Osteoblast (primary cell): ENCODE data around the gene SOX21. TPM values are rescaled to one million over a fixed set of nuclear protein-coding genes. Genes with fewer than 3 reads are reported as not detected.
A peak's percentile ranks its signal among the peaks of the same experiment; 100 is the strongest.

ENCODE experiments used
- DNase-seq: peaks from one replicate; pipeline ENCODE4 v3.0.0; 2011; ENCODE audit warnings: low spot score, mixed read lengths; ENCODE audit not compliant: insufficient read length; ENCODE audit errors: missing footprints
- H2AFZ ChIP-seq: 2 replicates; pipeline ENCODE4 v1.6.0; 2011; ENCODE audit warnings: mild to moderate bottlenecking, low read length
- H3K27ac ChIP-seq: 2 replicates; pipeline ENCODE4 v1.5.1; 2011; ENCODE audit warnings: mild to moderate bottlenecking, low read depth, low read length, moderate library complexity
- H3K27me3 ChIP-seq: 2 replicates; pipeline ENCODE4 v1.6.0; 2012; ENCODE audit warnings: mild to moderate bottlenecking, control low read depth, inconsistent platforms, low read length, moderate library complexity; ENCODE audit not compliant: insufficient read depth
- H3K36me3 ChIP-seq: 2 replicates; pipeline ENCODE4 v1.5.1; 2011; ENCODE audit warnings: mild to moderate bottlenecking, low read length, control low read depth, moderate library complexity; ENCODE audit not compliant: insufficient read depth
- H3K4me1 ChIP-seq: 2 replicates; pipeline ENCODE4 v1.5.1; 2011; ENCODE audit warnings: mild to moderate bottlenecking, low read length, control low read depth, moderate library complexity; ENCODE audit not compliant: insufficient read depth
- H3K4me2 ChIP-seq: 2 replicates; pipeline ENCODE4 v1.6.0; 2011; ENCODE audit warnings: mild to moderate bottlenecking, low read length; ENCODE audit not compliant: insufficient read depth
- H3K4me3 ChIP-seq: fragments of 200-600 bp; sonication (generic); 3 replicates; pipeline ENCODE4 v1.5.1; 2012; ENCODE audit warnings: mild to moderate bottlenecking, low read length, inconsistent platforms; ENCODE audit not compliant: insufficient read depth
- H3K79me2 ChIP-seq: 2 replicates; pipeline ENCODE4 v1.6.0; 2012; ENCODE audit warnings: mild to moderate bottlenecking, low read length, control low read depth, inconsistent platforms; ENCODE audit not compliant: insufficient read depth
- H3K9me3 ChIP-seq: 2 replicates; pipeline ENCODE4 v1.5.1; 2011; ENCODE audit warnings: low read depth, low read length, control low read depth
- H4K20me1 ChIP-seq: 2 replicates; pipeline ENCODE4 v1.6.0; 2012; ENCODE audit warnings: mild to moderate bottlenecking, low read length, control low read depth; ENCODE audit not compliant: insufficient read depth
- total RNA-seq: library from RNA; depleted of rRNA; stranded (reverse); fragments of >200 nt; gene quantifications from 2 replicates; pipeline ENCODE4 v1.2.3, GENCODE V29; 2012
- TF ChIP-seq, protein P1 (sequence below): IDR thresholded peaks from 2 replicates; pipeline ENCODE4 v1.5.1; 2011; ENCODE audit warnings: mild to moderate bottlenecking, low read depth, low read length, moderate library complexity; ENCODE audit errors: extremely low read depth

SOX21 gene
- total RNA-seq, 1 donor, result not detected

GRCh38 chr13:94706101-94706842 is 6.1 kb downstream of the SOX21 start:
- no peaks in the 10 kb centered on the region for H3K9me3 ChIP-seq
- H3K27me3 ChIP-seq, result peaks cover 99% of the 10 kb centered on the region
- H3K4me2 ChIP-seq, result no peak overlapping the region
- no peak overlapping the region for H2AFZ ChIP-seq
- H4K20me1 ChIP-seq, result no peaks in the 10 kb centered on the region
- no peaks in the 10 kb centered on the region for H3K4me1 ChIP-seq
- H3K27ac ChIP-seq, result no peak overlapping the region
- DNase-seq, result peak; percentile 62
- no peak overlapping the region for H3K4me3 ChIP-seq
- H3K79me2 ChIP-seq, result no peaks in the 10 kb centered on the region
- TF ChIP-seq, protein P1, sequence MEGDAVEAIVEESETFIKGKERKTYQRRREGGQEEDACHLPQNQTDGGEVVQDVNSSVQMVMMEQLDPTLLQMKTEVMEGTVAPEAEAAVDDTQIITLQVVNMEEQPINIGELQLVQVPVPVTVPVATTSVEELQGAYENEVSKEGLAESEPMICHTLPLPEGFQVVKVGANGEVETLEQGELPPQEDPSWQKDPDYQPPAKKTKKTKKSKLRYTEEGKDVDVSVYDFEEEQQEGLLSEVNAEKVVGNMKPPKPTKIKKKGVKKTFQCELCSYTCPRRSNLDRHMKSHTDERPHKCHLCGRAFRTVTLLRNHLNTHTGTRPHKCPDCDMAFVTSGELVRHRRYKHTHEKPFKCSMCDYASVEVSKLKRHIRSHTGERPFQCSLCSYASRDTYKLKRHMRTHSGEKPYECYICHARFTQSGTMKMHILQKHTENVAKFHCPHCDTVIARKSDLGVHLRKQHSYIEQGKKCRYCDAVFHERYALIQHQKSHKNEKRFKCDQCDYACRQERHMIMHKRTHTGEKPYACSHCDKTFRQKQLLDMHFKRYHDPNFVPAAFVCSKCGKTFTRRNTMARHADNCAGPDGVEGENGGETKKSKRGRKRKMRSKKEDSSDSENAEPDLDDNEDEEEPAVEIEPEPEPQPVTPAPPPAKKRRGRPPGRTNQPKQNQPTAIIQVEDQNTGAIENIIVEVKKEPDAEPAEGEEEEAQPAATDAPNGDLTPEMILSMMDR, result no peak
- H3K36me3 ChIP-seq, result no peaks in the 10 kb centered on the region

DNA sequence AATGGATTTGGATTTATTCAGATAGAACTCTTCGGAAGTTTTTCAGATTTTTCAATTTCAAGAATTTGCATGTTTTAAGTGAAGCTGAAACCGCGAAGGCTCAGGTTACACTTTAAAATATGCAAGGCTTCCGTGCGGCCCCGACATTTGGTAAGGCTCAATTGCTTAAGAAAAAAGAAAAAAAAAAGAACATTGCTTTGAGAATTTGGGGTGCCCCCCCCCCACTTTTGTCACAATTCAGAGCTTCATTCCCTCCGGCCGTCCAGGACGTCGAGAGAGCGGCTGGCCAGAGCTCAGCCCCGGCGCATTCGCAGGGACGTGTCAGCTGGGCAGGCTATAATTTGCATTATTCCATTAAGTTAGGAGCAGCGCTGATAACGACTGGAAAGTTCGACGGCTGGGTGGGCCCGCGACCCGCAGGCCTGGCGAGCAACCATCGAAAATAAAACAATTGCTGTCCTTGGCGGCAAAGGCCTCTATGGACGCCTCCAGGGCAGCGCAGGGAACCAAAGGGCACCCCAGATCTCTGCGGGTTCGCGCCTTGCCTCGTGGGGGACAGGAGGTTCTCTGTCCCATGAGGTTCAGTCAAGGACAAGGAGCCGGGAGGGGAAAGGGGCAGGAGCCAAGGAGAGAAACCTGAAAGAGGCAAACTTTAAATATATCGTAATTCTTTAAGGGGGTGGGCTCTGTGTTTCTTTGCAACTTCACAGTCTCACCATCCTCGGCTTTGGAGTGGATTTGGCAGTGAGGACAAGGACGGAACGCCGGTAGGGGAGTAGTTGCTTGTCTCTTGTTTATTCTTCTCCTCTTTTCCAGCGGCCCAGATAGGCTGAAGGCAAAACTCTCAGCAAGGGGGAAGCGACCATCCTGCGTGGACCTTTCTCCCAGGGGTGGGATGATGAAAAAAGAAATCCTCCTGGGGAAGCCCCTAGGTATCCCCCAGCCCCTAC is 7.0 kb downstream of the SOX21 start:
- no peak overlapping the region for H3K27ac ChIP-seq
- H2AFZ ChIP-seq, result no peak overlapping the region
- H3K9me3 ChIP-seq, result no peaks in the 10 kb centered on the region
- H3K36me3 ChIP-seq, result no peaks in the 10 kb centered on the region
- no peaks in the 10 kb centered on the region for H3K4me1 ChIP-seq
- no peak overlapping the region for H3K4me2 ChIP-seq
- H3K4me3 ChIP-seq, result no peak overlapping the region
- no peaks in the 10 kb centered on the region for H4K20me1 ChIP-seq
- peaks cover 99% of the 10 kb centered on the region for H3K27me3 ChIP-seq
- TF ChIP-seq, protein P1, result no peak
- H3K79me2 ChIP-seq, result no peaks in the 10 kb centered on the region
- DNase-seq, result peak; percentile 78

GRCh38 chr13:94704377-94705080 is 7.8 kb downstream of the SOX21 start:
- no peak overlapping the region for H3K4me2 ChIP-seq
- no peaks in the 10 kb centered on the region for H3K9me3 ChIP-seq
- no peaks in the 10 kb centered on the region for H3K36me3 ChIP-seq
- no peak overlapping the region for H3K4me3 ChIP-seq
- peaks cover 99% of the 10 kb centered on the region for H3K27me3 ChIP-seq
- no peaks in the 10 kb centered on the region for H4K20me1 ChIP-seq
- peak; percentile 75 for DNase-seq
- no peak overlapping the region for H2AFZ ChIP-seq
- no peaks in the 10 kb centered on the region for H3K79me2 ChIP-seq
- TF ChIP-seq, protein P1, result no peak
- H3K27ac ChIP-seq, result no peak overlapping the region
- no peaks in the 10 kb centered on the region for H3K4me1 ChIP-seq
